GM19035 (cell line): ENCODE measurements around the gene PPP1R3D.
"Not testable (repeated sequence)": the region's sequence is repeated elsewhere in the genome, so short reads cannot be mapped to it uniquely, and the experiment has no call there.

Experiments used
- ATAC-seq: cut with Tn5 transposase; IDR thresholded peaks from one replicate; pipeline ENCODE4 v1.9.1; 2021; ENCODE audit not compliant: unreplicated experiment

The PPP1R3D gene

GRCh38 chr20:59925899-59926298, 14.2 kb downstream of the PPP1R3D start:
- no peak for ATAC-seq

DNA sequence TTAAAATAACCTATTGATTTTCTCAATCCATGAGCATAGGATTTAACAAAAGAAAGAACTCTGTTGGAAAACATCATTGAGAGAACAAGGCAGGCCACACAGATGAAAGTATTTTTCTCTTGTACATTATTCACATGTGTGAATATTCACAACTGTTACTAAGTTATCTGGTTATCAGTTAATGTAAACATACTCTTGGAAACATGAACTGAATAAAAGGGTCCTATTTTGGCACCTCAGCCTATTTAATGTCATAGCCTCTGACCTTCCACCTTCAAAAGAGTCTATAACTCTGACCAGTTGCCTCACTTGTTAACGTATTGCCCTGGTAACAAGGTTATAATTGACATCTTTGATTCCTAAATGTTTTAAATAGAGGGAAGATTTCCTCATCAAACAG, 14.7 kb downstream of the PPP1R3D start:
- ATAC-seq = no peak

DNA sequence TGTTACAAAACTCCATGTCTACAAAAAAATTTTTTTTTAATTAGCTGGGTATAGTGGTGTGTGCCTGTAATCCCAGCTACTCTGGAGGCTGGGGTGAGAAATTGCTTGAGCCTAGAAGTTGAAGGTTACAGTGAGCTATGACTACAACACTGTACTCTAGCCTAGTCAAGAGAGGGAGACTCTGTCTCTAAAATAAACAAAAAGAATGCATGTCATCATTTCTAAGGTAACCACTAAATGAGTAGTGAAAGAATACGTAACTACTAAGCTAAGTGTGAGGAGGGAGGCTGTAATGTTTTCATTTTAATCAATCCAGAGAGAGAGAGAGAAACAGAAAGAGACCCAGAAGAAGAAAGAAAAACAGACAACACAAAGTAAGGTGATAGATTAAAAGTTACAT, 16.6 kb downstream of the PPP1R3D start:
- ATAC-seq = no peak

DNA sequence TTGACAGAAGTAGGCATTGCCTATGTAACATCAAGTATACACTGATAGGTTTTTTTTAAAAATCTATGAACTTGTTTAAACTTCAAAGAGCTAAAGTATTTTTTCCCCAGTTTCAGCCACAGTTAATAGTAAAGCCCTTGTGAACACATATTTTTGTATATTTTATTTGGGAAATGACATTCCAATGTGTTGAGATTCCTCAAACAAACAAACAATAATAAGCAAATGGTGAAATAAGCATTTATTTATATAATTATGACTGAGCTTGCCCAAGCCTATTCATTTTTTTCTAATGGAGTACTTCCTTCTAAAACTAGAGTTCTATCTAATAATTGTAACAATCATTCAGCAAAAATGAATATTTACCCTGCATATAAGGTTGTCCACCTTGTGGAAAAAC, 19.2 kb downstream of the PPP1R3D start:
- no peak for ATAC-seq

- no peak for ATAC-seq
These were observed 27.5 kb downstream of the PPP1R3D start for GRCh38 chr20:59912609-59913008.

- no peak for ATAC-seq
These were observed 29.1 kb downstream of the PPP1R3D start for GRCh38 chr20:59911041-59911440.

DNA sequence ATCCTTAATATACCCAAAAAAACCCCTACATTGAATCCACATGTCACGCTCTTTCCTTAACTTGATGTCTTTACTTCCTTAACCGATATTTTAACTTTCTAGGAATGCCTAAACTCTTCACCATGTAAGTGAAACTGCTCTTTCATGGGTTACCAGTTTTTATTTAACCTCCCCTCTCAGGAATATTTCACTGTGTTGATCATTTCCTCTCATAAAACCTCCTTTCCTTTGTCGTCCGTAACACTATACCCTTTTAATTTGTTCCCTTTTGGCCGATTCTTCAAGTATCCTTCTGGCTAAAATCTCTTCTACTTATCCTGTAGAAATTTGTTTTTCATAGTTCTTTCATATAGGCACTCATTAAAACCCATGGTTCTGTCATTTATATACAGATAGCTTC, 31.2 kb downstream of the PPP1R3D start:
- no peak for ATAC-seq

- ATAC-seq = no peak
These were observed 36.5 kb downstream of the PPP1R3D start for GRCh38 chr20:59903621-59904020.

DNA sequence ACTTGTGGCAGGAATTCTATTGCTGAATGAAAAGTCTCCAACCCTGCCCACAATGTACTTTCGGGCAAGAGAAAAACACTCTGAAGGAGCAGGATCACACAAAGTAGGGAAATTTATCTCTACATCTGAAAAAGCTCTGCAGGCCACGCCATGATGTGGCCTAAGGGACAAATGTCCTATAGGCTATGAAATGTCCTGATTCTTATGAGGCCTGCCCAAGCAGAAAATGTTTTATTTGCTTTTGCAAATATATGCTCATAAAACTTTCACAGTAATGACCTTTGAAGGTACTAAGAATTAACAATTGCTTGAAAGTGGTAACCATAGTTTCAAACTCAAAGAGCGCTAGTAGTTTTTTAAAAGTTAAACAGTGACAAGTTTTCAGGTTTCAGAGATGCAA, 37.6 kb downstream of the PPP1R3D start:
- no peak for ATAC-seq

GRCh38 chr20:59895908-59896307, 44.2 kb downstream of the PPP1R3D start:
- no peak for ATAC-seq

DNA sequence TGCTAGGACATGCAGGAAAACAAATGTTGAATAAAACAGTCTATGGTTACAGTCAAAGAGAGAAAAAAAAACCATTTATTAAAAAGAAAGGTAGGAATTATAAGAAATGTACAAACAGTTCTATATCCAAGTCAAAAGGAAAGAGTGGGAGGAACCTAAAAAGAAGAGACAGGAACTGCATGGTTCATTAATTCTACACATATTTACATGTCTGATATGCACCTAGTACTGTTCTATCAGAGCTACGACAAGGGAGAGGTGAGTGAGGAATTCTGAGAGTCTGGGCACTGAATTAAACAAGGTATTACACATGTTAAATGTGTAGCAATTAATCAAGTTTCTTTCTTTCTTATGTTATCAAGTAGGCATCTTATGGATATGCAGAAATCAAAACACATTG, 48.5 kb downstream of the PPP1R3D start:
- no peak for ATAC-seq

DNA sequence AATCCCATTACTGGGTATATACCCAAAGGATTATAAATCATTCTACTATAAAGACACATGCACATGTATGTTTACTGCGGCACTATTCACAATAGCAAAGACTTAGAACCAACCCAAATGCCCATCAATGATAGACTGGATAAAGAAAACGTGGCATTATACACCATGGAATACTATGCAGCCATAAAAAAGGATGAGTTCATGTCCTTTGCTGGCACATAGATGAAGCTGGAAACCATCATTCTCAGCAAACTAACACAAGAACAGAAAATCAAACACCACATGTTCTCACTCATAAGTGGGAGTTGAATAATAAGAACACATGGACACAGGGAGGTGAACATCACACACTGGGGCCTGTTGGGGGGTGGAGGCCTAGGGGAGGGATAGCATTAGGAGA, 50.1 kb downstream of the PPP1R3D start:
- ATAC-seq = not testable (repeated sequence)

DNA sequence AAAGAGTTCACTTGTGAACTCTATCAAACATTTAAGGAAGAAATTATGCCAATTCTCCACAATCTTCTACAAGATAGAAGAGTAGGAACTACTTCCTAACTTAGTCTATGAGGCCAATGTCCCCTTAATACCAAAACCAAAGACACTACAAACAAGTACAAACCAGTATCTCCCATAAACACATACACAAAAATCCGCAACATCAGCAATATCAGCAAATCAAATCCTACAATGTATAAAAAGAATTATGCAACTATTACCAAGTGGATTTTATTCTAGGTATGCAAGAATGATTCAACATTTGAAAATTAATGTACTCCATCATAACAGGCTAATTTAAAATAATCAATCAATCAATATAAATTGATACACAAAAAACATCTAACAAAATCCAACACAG, 52.1 kb downstream of the PPP1R3D start:
- ATAC-seq = no peak
